ENCODE results near the gene IFTAP.

IFTAP gene

GRCh38 chr11:36619502-36619901 lies 25.2 kb downstream of the IFTAP start (continued):
- TF ChIP-seq ZNF280C (tag by site-specific recombination; IDR thresholded peaks at IDR 0.05) (no peak), TRIM28 (IDR thresholded peaks at IDR 0.05; ENCODE audit: borderline replicate concordance, low read length) (no peak), ZBTB49 (tag by site-specific recombination; IDR thresholded peaks at IDR 0.05; ENCODE audit: low read depth) (no peak), ZBTB10 (tag by site-specific recombination; IDR thresholded peaks at IDR 0.05) (no peak), ZBTB11 (tag by site-specific recombination; conservative IDR thresholded peaks at IDR 0.05; ENCODE audit: low read depth) (no peak), YY2 (tag by site-specific recombination; IDR thresholded peaks at IDR 0.05) (no peak)

- Histone ChIP-seq H3K27ac (ENCODE audit: extremely low read depth, low read depth, low read length) (no peak overlapping the region), H3K4me1 (ENCODE audit: control insufficient read depth, insufficient read depth, low read length) (no peaks in the 10 kb centered on the region; the same call in 1 of the 2 replicates), H3K4me3 (ENCODE audit: low read depth, low read length) (no peak overlapping the region), H3K36me3 (ENCODE audit: control insufficient read depth in 2 of 2, insufficient read depth in 1 of 2, low read length in 2 of 2) (no peaks in the 10 kb centered on the region), H3K9me3 (ENCODE audit: control insufficient read depth, insufficient read depth, low read depth, low read length) (no peaks in the 10 kb centered on the region)
- ChIA-PET POLR2A (no interaction called here), CTCF (interaction anchor here (1.2 to 5.5 kb wide), 3 partner anchors 53 to 127 kb away, joined by 3 to 60 read pairs (median 5); no protein-coding TSS in a partner anchor)
- no peak for TF ChIP-seq ZNF510 (tag by site-specific recombination; IDR thresholded peaks at IDR 0.05; ENCODE audit: insufficient replicate concordance)
- TF ChIP-seq ZNF391 (tag by site-specific recombination; IDR thresholded peaks at IDR 0.05; ENCODE audit: borderline replicate concordance, low read depth): no peak
- TF ChIP-seq ZNF169 (tag by site-specific recombination; IDR thresholded peaks at IDR 0.05): no peak
- no peak for TF ChIP-seq ZNF302 (tag by site-specific recombination; IDR thresholded peaks at IDR 0.05; ENCODE audit: low read depth)
- TF ChIP-seq ZNF624 (tag by site-specific recombination; IDR thresholded peaks at IDR 0.05): no peak
- TF ChIP-seq PATZ1 (tag by site-specific recombination; IDR thresholded peaks at IDR 0.05): no peak
- no peak for TF ChIP-seq ZNF16 (tag by site-specific recombination; IDR thresholded peaks at IDR 0.05; ENCODE audit: low read depth)
- no peak for TF ChIP-seq ZNF610 (tag by site-specific recombination; IDR thresholded peaks at IDR 0.05; ENCODE audit: borderline replicate concordance)
- no peak for TF ChIP-seq ZNF704 (tag by site-specific recombination; IDR thresholded peaks at IDR 0.05)
- no peak for TF ChIP-seq PBX3 (CRISPR knock-in tag; IDR thresholded peaks at IDR 0.05)
- TF ChIP-seq ELK4 (IDR thresholded peaks at IDR 0.05; ENCODE audit: borderline replicate concordance, low read depth, low read length): no peak
- TF ChIP-seq ZNF266 (tag by site-specific recombination; IDR thresholded peaks at IDR 0.05; ENCODE audit: low read depth): no peak
- no peak for TF ChIP-seq ZNF366 (tag by site-specific recombination; conservative IDR thresholded peaks at IDR 0.05)
Observed at GRCh38 chr11:36620246-36620645, 25.9 kb downstream of the IFTAP start.
